H1 (cell line): ENCODE data around the gene CDYL2. TPM values are rescaled to one million over a fixed set of nuclear protein-coding genes. Genes with fewer than 3 reads are reported as not detected.

Experiments used
- CEBPB ChIP-seq: IDR thresholded peaks from 2 replicates; pipeline ENCODE4 v1.6.1; 2012; ENCODE audit warnings: low read depth, low read length
- SAP30 ChIP-seq: fragments of 300-600 bp; sonication (generic); IDR thresholded peaks from 2 replicates; pipeline ENCODE4 v1.7.1; 2012; ENCODE audit warnings: low read length, moderate library complexity, mild to moderate bottlenecking, inconsistent platforms; ENCODE audit not compliant: insufficient read depth, insufficient replicate concordance
- TEAD4 ChIP-seq: IDR thresholded peaks from 2 replicates; pipeline ENCODE4 v1.6.1; 2012; ENCODE audit warnings: low read depth, low read length, inconsistent platforms, mixed read lengths
- polyA plus RNA-seq, 7 experiments: library from polyadenylated mRNA; depleted of rRNA in 3 of 7; stranded (reverse) in 5 of 7; unstranded in 2 of 7; fragments of >200 nt in 5 of 7; fragments of 200-250 nt in 2 of 7; gene quantifications; 1 replicate in 5 of 7; 2 replicates in 1 of 7; 4 replicates in 1 of 7; pipeline versions ENCODE4 v1.2.1 to v1.2.3, GENCODE V29; 2011 to 2013; ENCODE audit warnings: missing spikeins in 2 of 7, mixed read lengths in 2 of 7
- total RNA-seq: library from RNA; stranded (reverse); fragmentation: NEBNext Ultra II Directional; extraction: Animal tissue kit (Norgen Biotek cat#: 25700); gene quantifications from 2 replicates; pipeline ENCODE4 v1.2.1, GENCODE V29; 2021

The CDYL2 gene
- total and polyA plus RNA-seq, 2 of the 8 experiments (the other 6 are each of a cell fraction or from before 2014, with no cell fraction given), result 0.33 to 5.3 TPM

DNA sequence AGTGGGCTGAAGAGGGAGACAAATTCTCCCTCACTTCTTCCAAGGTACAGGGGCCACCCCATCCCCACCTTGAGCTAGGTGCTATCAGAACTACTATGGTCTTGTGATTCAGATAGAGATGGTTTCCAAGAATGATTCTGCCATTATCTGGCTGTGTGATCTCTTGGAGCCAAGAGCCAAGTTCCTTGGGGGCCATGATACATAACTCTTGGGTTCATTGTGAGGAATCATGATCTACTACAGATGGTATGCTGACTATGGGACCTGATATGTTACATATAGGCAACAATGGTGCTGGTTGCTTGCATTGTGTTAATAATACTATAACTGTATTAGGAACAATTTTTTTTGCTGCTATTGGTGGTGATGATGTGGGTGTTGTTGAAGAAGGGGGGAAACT is 217.9 kb downstream of the CDYL2 start (continued):
- TF ChIP-seq SAP30 (no peak), CEBPB (no peak), TEAD4 (no peak)
